NB4 (cell line): ENCODE data around the gene GRB10.

Source experiments
- DNase-seq: peaks from one replicate; pipeline ENCODE4 v3.0.0; 2010; ENCODE audit warnings: low read depth
- H3K4me3 ChIP-seq: one replicate; pipeline ENCODE4 v1.5.1; 2011; ENCODE audit warnings: mild to moderate bottlenecking, low read depth, low read length, moderate library complexity
- MAX ChIP-seq: IDR thresholded peaks from 2 replicates; pipeline ENCODE4 v1.6.1; 2011; ENCODE audit warnings: low read depth, low read length
- MYC ChIP-seq: IDR thresholded peaks from 2 replicates; pipeline ENCODE4 v1.6.1; 2011; ENCODE audit warnings: low read depth, low read length
- POLR2A ChIP-seq: IDR thresholded peaks from 2 replicates; pipeline ENCODE4 v1.6.1; 2011; ENCODE audit warnings: mild to moderate bottlenecking; ENCODE audit not compliant: insufficient read length; ENCODE audit errors: extremely low read depth
- TF ChIP-seq, protein P1 (sequence below): IDR thresholded peaks from one replicate; pipeline ENCODE4 v1.5.1; 2012; ENCODE audit warnings: low read depth, low read length

The GRB10 gene

GRCh38 chr7:50651271-50651989 is 131.3 kb downstream of the GRB10 start:
- H3K4me3 ChIP-seq: no peak overlapping the region
- peak; percentile 34 for DNase-seq
- TF ChIP-seq, protein P1, sequence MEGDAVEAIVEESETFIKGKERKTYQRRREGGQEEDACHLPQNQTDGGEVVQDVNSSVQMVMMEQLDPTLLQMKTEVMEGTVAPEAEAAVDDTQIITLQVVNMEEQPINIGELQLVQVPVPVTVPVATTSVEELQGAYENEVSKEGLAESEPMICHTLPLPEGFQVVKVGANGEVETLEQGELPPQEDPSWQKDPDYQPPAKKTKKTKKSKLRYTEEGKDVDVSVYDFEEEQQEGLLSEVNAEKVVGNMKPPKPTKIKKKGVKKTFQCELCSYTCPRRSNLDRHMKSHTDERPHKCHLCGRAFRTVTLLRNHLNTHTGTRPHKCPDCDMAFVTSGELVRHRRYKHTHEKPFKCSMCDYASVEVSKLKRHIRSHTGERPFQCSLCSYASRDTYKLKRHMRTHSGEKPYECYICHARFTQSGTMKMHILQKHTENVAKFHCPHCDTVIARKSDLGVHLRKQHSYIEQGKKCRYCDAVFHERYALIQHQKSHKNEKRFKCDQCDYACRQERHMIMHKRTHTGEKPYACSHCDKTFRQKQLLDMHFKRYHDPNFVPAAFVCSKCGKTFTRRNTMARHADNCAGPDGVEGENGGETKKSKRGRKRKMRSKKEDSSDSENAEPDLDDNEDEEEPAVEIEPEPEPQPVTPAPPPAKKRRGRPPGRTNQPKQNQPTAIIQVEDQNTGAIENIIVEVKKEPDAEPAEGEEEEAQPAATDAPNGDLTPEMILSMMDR: no peak
- TF ChIP-seq MYC (no peak), POLR2A (no peak), MAX (no peak)

DNA sequence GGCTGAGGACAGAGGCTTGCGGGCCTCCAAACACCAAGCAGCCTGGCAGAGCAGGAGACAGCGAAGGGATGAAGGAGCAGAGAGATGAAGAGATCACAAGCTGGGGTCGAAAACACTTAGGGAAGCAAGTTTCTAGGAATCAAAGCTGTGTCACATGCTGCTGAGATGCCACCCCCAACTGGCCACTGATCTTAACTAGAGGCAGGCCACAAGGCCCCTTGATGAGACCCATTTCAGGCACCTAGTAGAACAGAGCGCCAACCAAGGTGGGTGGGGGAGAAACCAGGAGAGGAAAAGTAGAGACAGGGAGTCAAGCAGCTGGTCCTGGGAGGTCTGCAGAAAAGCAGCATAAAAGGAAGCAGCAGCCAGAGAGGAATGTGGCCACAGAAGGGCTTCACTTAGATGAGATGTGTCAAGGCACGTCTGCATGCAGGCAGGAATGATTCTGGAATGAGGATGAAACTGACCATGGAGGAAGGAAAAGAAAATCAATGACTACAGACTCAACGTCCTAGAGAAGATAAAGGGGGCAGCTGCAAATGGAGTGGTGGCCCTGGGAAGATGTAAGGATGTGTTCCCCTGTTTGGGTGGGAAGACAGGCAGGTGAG is 132.5 kb downstream of the GRB10 start:
- H3K4me3 ChIP-seq: no peak overlapping the region
- TF ChIP-seq, protein P1: no peak
- TF ChIP-seq MAX (no peak), POLR2A (no peak), MYC (no peak)
- no peak for DNase-seq

DNA sequence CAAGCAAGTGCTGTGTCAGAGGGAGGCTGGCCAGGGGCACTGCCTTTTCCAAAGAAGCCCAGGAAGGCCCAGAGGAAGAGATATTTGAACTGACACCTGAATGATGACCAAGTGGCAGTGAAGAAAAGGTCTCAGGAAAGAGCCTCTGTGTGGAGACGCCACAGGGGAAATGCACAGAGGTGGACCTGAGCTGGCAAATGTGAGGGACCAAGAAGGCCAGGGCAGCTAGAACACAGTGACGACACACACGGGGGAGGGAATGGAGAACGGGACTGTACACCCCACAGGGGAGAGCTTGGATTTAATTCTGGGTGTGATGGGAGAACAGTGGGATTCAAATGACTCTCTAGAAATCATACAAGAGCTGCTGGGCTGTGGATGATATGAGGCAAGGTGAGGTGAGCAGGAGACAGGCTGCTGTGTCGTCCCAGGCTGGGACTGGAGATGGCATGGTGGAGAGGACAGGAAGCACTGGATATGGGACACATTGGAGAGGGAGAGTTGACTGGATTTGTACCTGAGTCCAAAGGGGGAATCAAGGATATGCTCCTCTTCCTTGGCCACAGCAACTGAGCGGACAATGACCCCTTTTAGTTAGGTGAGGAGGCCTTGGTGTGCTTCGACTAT is 133.3 kb downstream of the GRB10 start:
- TF ChIP-seq POLR2A: no peak
- TF ChIP-seq, protein P1: no peak
- no peak for TF ChIP-seq MYC
- no peak for TF ChIP-seq MAX
- no peak for DNase-seq
- no peak overlapping the region for H3K4me3 ChIP-seq

GRCh38 chr7:50648570-50649169 is 134.0 kb downstream of the GRB10 start:
- TF ChIP-seq, protein P1: no peak
- no peak for TF ChIP-seq MAX
- no peak for TF ChIP-seq POLR2A
- no peak for TF ChIP-seq MYC
- no peak overlapping the region for H3K4me3 ChIP-seq
- DNase-seq: no peak

DNA sequence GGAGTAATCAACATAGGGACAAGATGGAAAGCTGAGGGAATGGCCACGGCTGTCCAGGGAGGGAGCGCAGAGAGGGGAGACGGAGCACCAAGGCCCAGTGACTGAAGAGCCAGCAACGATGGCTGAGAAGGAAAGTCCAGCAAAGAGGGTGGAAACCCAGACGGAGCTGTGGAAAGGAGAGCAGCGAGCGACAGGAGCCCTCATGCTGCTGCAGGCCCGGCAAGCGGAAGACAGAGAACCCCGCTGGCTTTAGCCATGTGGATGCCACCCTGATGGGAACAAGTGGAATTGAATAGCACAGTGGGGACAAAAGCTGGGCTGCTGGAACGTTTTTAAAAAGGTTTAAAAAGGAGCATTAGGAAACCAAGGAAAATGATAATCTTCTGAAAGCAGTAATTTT is 134.6 kb downstream of the GRB10 start:
- no peak overlapping the region for H3K4me3 ChIP-seq
- no peak for DNase-seq
- TF ChIP-seq POLR2A (no peak), MAX (no peak), MYC (no peak)
- TF ChIP-seq, protein P1: no peak
